Neuron (in vitro differentiated cells): ENCODE measurements around the gene CCL2.
"Not testable (repeated sequence)": the region's sequence is repeated elsewhere in the genome, so short reads cannot be mapped to it uniquely, and the experiment has no call there.

Experiments
- H2AFZ ChIP-seq: one replicate; pipeline ENCODE4 v1.6.1; 2013; ENCODE audit warnings: low read depth, mild to moderate bottlenecking, inconsistent platforms, low read length, moderate library complexity
- H3K27me3 ChIP-seq: one replicate; pipeline ENCODE4 v1.6.1; 2013; ENCODE audit warnings: low read length; ENCODE audit not compliant: insufficient read depth
- H3K36me3 ChIP-seq: one replicate; pipeline ENCODE4 v1.6.1; 2013; ENCODE audit warnings: low read length; ENCODE audit not compliant: insufficient read depth
- H3K4me1 ChIP-seq: one replicate; pipeline ENCODE4 v1.6.1; 2013; ENCODE audit warnings: low read length; ENCODE audit not compliant: insufficient read depth
- H3K4me3 ChIP-seq: 2 replicates; pipeline ENCODE4 v1.5.1; 2013; ENCODE audit warnings: mild to moderate bottlenecking, low read length, moderate library complexity
- H3K9me3 ChIP-seq: one replicate; pipeline ENCODE4 v1.6.1; 2013; ENCODE audit warnings: low read length

Gene CCL2

DNA sequence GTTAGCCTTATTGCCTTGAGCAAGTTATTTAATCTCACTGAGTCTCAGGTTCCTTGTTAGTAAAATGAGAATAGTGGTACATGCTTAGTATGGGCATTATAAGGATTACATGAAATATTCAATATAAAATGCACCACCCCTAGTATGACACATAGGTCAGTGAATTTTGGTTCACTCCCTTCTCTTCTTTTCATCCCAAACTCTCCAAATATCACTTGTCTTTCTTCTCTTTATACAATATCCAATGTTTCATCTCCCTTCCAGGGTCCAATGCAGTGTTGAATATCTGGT lies 28.4 kb upstream of the CCL2 start:
- no peaks in the 10 kb centered on the region for H3K27me3 ChIP-seq
- no peak overlapping the region for H2AFZ ChIP-seq
- H3K36me3 ChIP-seq: no peaks in the 10 kb centered on the region
- no peaks in the 10 kb centered on the region for H3K4me1 ChIP-seq
- H3K4me3 ChIP-seq: no peak overlapping the region
- no peaks in the 10 kb centered on the region for H3K9me3 ChIP-seq

DNA sequence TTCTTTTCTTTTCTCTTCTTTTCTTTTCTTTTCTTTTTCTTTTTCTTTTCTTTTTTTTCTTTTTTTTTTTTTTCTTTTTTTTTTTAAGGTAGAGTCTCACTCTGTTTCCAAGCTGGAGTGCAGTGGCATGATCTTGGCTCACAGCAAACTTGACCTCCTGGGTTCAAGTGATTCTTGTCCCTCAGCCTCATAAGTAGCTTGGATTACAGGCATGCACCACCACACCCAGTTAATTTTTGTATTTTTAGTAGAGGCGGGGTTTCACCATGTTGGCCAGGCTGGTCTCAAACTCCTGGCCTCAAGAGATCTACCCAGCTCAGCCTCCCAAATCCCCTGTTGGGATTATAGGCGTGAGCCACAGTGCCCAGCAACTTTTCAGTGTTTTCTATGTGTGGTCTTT lies 27.8 kb upstream of the CCL2 start:
- H3K9me3 ChIP-seq, H2AFZ ChIP-seq, H3K36me3 ChIP-seq, H3K27me3 ChIP-seq, H3K4me3 ChIP-seq, H3K4me1 ChIP-seq: not testable (repeated sequence)

DNA sequence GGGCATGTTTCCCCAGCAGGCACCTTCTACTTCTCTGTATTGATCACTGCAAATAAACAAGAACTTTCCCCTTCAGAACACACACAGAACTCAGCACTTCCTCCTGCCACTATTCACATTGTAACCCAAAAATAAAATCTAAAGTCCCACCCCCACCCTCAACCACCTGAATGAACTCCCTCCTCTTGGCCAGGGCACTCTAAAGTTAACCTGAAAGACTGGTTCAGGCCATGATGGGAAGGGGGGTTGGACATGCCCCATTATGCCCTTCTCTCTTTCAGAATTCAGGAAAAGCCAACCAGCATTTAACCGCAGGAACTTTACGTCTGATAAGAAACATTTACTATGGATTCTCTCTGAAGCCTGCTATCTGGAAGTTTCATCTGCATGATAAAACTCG lies 27.4 kb upstream of the CCL2 start:
- Histone ChIP-seq H3K4me3 (no peak overlapping the region), H2AFZ (no peak overlapping the region), H3K36me3 (no peaks in the 10 kb centered on the region), H3K4me1 (no peaks in the 10 kb centered on the region), H3K9me3 (no peaks in the 10 kb centered on the region), H3K27me3 (no peaks in the 10 kb centered on the region)

DNA sequence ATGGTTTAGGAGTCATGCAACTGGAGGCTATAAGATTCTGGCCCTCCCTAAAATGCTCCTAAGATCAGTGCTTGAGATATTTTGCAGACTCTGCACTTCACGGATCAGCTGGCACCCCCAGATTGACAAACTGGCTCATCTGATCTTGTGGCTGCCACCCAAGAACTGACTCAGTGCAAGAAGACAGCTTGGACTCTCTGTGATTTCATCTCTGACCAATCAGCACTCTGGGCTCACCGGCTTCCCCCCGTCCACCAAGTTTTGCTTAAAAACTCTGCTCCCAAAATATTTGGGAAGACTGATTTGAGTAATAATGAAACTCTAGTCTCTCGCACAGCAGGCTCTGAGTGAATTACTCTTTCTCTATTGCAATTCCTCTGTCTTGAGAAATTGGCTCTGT lies 26.3 kb upstream of the CCL2 start:
- no peaks in the 10 kb centered on the region for H3K9me3 ChIP-seq
- no peaks in the 10 kb centered on the region for H3K4me1 ChIP-seq
- no peaks in the 10 kb centered on the region for H3K27me3 ChIP-seq
- no peak overlapping the region for H2AFZ ChIP-seq
- H3K36me3 ChIP-seq: no peaks in the 10 kb centered on the region
- H3K4me3 ChIP-seq: no peak overlapping the region

DNA sequence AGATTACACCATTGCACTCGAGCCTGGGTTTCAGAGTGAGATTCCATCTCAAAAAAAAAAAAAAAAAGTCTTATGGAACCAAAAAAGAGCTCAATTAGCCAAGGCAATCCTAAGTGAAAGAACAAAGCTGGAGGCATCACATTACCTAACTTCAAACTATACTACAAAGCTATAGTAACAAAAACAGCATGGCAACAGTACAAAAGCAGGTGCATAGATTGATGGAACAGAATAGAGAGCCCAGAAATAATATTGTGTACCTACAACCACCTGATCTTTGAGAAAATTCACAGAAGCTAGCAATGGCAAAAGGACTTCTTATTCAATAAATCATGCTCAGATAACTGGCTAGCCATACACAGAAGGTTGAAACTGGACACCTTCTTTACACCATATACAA lies 24.7 kb upstream of the CCL2 start:
- H3K36me3 ChIP-seq: no peaks in the 10 kb centered on the region
- no peak overlapping the region for H2AFZ ChIP-seq
- no peak overlapping the region for H3K4me3 ChIP-seq
- H3K4me1 ChIP-seq: no peaks in the 10 kb centered on the region
- no peaks in the 10 kb centered on the region for H3K27me3 ChIP-seq
- no peaks in the 10 kb centered on the region for H3K9me3 ChIP-seq

DNA sequence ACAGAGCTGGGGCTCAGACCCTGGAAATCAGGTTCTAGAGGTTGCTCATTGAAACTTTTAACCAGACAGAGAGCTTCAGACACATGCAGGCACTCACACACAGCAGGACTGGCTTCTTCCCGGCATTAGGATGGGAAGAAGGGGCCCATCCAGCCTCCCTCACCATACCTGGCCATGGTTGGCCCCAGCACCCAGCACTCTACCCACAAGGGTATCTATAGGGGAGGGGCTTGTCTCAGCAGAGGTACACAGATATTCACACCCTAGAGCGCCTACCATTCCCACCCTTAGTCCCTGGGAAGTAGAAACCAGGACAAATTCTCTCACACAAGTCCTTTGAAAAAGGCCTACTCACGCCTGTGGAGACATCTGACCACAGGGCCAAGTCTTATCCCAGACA lies 20.5 kb upstream of the CCL2 start:
- Histone ChIP-seq H3K4me3 (no peak overlapping the region), H3K36me3 (no peaks in the 10 kb centered on the region), H3K27me3 (no peaks in the 10 kb centered on the region)

DNA sequence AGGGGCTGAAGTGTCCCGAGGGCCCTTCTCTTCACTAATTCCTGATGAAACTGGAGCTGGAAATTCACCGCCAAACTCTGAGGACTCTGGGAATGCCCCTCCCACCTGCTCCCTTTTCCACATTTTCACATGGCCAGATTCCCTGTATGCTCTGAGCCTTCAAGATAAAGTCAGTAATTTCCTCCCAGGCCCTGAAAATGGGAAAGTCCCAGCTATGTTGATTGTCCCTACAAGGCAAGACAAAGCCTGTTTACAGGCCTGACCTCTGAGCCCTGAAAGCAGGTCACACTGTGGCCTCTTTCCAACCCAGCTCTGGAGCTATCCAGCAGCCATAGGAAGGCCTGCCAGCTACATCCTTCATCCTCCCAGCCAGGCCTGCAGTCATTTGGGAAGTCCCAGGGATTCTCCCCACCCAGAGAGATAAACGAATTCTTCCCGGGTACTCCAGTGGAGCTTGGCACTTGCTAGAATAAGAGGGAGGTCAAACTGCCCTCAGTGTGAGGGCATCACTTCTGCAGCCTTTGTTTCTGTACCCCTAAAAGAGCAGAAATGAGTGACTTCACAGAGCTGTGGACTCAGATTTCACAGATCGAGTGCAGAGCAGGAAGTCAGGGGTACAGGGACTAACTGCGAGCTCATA lies 19.6 kb upstream of the CCL2 start:
- Histone ChIP-seq H3K9me3 (no peaks in the 10 kb centered on the region), H3K4me1 (no peaks in the 10 kb centered on the region), H3K36me3 (no peaks in the 10 kb centered on the region), H3K27me3 (no peaks in the 10 kb centered on the region), H3K4me3 (no peak overlapping the region), H2AFZ (no peak overlapping the region)

More for the DNA sequence above, 20.5 kb upstream of the CCL2 start:
- no peaks in the 10 kb centered on the region for H3K4me1 ChIP-seq
- H3K9me3 ChIP-seq: no peaks in the 10 kb centered on the region
- no peak overlapping the region for H2AFZ ChIP-seq

DNA sequence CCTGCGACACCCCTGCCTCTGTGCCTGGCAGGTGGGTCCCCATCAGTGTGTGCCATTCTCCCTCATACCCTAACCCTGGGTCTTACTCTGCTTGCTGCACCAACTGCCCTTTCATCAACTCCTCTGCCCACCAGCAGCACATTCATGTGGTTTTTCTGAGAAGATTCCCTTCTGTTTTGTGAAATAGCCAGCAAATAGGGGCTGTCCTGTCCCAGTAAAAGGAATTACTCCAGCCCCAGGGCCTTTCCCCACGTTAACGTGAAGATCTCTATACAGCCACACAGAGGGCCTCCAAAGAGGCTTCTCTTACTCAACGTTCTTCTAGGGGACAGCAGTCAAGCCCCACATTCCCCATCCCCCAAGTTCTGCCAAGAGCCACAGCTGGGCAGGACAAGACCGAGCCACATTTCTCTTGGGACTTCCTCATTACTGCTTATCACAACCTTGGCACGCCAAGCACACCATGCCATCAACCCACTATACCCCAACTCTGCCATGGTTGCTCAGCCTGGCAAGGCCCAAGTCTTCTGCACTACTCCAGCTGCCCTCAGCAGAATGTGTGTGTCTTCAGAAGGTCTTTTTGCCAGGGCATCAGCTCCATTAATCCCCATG lies 18.7 kb upstream of the CCL2 start:
- Histone ChIP-seq H3K36me3 (no peaks in the 10 kb centered on the region), H3K4me1 (no peaks in the 10 kb centered on the region), H3K27me3 (no peaks in the 10 kb centered on the region), H2AFZ (no peak overlapping the region), H3K4me3 (no peak overlapping the region), H3K9me3 (no peaks in the 10 kb centered on the region)

DNA sequence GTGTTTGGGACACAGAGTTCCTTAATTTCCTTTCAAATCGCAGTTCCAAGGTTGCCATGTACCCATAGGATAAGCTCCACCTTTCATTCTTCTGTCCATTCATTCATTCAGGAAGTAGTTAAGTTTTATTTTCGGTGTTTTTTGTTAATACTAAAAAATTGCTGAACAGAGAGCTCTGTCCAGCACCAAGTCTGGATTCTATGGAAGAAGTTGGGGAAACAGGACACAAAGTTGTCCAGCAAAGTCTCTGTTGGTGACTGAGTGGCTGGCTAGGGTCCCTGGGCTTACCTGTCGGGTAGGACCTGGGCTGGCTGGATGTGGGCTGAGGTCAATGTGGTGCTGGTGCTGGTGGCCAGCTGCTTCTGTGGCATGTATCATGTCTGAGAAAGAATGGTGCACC lies 17.6 kb upstream of the CCL2 start:
- no peak overlapping the region for H3K4me3 ChIP-seq

DNA sequence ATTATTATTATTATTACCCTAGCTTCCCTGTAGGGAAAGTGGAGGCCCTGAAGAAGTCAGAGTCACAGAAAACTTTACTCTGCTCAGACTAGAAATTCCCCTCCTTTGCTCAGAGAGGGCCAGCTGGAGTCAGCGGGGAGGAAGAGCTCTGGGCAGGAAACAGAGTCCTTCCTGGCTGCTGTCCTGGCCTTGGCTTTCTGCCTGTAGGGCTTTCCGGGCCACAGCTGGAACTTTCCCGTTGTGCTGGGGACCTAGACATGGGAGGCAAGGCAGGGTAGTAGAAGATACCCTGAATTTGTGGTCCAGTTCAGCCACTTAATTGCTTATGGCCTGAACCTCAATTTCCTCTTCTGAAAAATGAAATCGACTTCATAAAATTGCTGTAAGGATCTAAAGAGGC lies 14.0 kb upstream of the CCL2 start:
- H2AFZ ChIP-seq: no peak overlapping the region
- H3K36me3 ChIP-seq: no peaks in the 10 kb centered on the region
- H3K4me1 ChIP-seq: no peaks in the 10 kb centered on the region
- no peaks in the 10 kb centered on the region for H3K9me3 ChIP-seq
- H3K4me3 ChIP-seq: no peak overlapping the region
- H3K27me3 ChIP-seq: no peaks in the 10 kb centered on the region

More for the DNA sequence above, 17.6 kb upstream of the CCL2 start:
- no peaks in the 10 kb centered on the region for H3K36me3 ChIP-seq
- no peaks in the 10 kb centered on the region for H3K4me1 ChIP-seq
- H3K9me3 ChIP-seq: no peaks in the 10 kb centered on the region
- no peaks in the 10 kb centered on the region for H3K27me3 ChIP-seq
- no peak overlapping the region for H2AFZ ChIP-seq

DNA sequence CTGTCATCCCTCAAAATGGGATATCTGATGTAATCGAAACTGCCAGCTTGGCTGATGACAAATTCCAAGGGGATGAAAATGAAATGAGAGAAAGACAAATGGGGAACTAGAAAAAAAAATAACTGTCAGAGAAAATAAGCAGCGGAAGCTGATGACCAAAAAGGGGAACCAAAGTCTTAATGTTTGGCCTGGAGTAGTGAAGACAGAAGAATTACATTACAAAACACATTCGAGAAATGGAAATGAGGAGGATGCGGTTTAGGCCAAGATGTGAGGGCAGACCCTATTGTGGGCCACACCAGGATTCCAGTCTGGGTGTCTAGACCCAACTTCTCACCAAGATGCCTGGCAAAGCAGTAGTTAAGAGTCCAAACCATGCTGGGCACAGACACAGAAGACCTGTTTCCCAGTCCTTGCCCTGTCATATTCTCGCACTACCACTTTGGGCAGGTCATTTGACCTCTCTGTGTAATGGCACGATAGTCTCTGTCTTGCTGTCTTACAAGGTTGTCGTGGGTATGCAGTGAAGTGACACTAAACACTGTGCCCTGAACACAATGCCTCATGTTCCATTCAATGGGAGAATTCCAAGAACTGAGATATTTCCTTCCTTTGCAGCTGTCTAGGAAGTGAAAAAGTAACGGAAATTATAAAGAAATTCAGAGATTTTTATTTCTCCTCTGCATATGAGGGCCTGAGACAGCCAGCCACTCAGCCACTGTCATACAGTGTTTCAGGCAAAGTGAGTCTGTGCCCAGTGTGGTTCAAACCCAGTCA lies 12.3 kb upstream of the CCL2 start:
- no peaks in the 10 kb centered on the region for H3K27me3 ChIP-seq
- H3K36me3 ChIP-seq: no peaks in the 10 kb centered on the region
- H2AFZ ChIP-seq: no peak overlapping the region
- H3K9me3 ChIP-seq: no peaks in the 10 kb centered on the region
- no peaks in the 10 kb centered on the region for H3K4me1 ChIP-seq
- H3K4me3 ChIP-seq: no peak overlapping the region

DNA sequence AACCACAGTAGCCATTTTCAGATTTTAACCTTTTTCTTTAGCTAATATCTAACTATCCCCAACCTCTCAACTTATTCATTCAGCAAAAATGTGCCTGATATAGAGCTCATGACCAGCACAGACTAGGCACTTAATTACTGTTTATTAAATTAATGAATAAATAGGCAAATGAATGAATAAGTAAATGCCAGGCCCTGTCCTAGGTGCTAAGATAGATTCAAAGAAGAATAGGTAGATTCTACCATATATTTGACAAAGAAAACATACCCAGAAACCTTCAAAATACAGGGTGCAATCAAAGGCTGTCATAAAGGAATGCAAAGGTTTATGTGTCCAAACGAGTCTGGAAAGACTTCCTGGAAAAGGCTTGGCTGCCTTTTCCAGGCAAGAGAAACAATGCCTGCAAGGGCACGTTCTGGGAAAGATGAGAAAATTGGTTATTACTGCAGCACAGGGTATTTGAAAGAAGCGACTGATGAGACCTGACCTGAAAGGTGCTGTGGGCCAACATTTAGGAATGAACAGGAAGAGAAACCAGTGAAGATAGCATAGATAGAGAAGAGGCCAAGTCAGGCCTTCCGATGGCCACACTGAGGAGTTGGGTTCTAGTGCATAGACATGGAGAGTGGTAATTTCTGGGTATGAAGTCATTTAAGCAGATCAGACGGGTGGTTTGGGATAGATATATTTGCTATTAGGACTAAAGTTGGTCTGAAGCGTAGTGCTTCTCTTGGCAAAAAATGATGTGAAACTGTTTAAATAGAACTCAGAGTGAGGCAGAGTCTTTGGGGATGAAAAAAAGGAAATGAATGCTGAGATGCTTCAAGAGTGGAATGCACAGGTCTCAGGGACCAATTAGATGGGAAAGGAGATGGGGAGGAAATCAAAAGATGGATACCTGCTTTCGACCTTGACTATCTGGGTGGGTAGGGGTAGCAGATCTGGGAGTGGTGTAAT lies 11.4 kb upstream of the CCL2 start:
- no peak overlapping the region for H2AFZ ChIP-seq
- H3K4me1 ChIP-seq: no peaks in the 10 kb centered on the region
- H3K9me3 ChIP-seq: no peaks in the 10 kb centered on the region
- H3K27me3 ChIP-seq: no peaks in the 10 kb centered on the region
- no peaks in the 10 kb centered on the region for H3K36me3 ChIP-seq
- H3K4me3 ChIP-seq: no peak overlapping the region

DNA sequence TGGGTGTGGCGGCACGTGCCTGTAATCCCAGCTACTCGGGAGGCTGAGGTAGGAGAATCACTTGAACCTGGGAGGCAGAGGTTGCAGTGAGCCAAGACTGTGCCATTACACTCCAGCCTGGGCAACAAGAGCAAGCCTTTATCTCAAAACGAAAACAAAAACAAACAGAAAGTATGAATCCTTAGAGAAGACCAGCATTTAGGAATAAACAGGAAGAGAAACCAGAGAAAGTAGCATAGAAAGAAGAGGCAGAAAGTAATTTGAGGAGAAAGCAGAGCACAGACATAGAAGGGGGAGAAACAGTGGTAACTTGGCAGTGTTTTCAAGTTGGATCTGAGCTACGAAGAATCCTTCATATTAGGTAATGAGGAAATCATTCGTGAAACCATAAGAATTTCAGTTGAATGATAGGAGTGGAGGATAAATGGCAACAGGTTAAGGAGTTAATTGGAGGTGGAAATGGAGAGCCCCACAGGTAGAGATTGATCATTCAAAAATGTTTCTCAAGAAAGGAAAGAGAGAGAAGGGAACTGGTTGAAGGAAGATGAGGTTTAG lies 9.7 kb upstream of the CCL2 start:
- H3K9me3 ChIP-seq: no peaks in the 10 kb centered on the region
- H2AFZ ChIP-seq: no peak overlapping the region
- H3K36me3 ChIP-seq: no peaks in the 10 kb centered on the region
- H3K4me1 ChIP-seq: no peaks in the 10 kb centered on the region
- no peaks in the 10 kb centered on the region for H3K27me3 ChIP-seq
- no peak overlapping the region for H3K4me3 ChIP-seq
